Spinal cord (tissue), 10 donors: ENCODE results near the gene CDY1B. TPM values are rescaled to one million over a fixed set of nuclear protein-coding genes. Genes with fewer than 3 reads are reported as not detected.
"Not testable (repeated sequence)": the region's sequence is repeated elsewhere in the genome, so short reads cannot be mapped to it uniquely, and the experiment has no call there.

Source experiments
- DNase-seq, 6 donors: peaks; one replicate each; pipeline versions ENCODE4 v3.0.0 to v3.0.0-alpha.2; 2013 to 2015; ENCODE audit warnings: low spot score in 6 of 6, low read depth in 4 of 6
- H3K27ac ChIP-seq: one replicate; pipeline ENCODE4 v1.5.1; 2013; ENCODE audit warnings: low read depth, low read length, control low read depth
- H3K27me3 ChIP-seq: one replicate; pipeline ENCODE4 v1.6.1; 2013; ENCODE audit warnings: low read length; ENCODE audit not compliant: control insufficient read depth, insufficient read depth
- H3K36me3 ChIP-seq: one replicate; pipeline ENCODE4 v1.6.1; 2013; ENCODE audit warnings: low read length; ENCODE audit not compliant: control insufficient read depth, insufficient read depth
- H3K4me1 ChIP-seq: one replicate; pipeline ENCODE4 v1.6.1; 2013; ENCODE audit warnings: low read length; ENCODE audit not compliant: control insufficient read depth, insufficient read depth
- H3K4me3 ChIP-seq: one replicate; pipeline ENCODE4 v1.5.1; 2013; ENCODE audit warnings: low read depth, low read length, control low read depth
- H3K9me3 ChIP-seq: one replicate; pipeline ENCODE4 v1.6.1; 2013; ENCODE audit warnings: low read length; ENCODE audit not compliant: control insufficient read depth, insufficient read depth
- WGBS: methylation state at CpG from one replicate; pipeline ENCODE4 v1.1.5; 2013; ENCODE audit warnings: missing lambda C conversion rate; ENCODE audit not compliant: insufficient coverage; 5-methylcytosine and 5-hydroxymethylcytosine counted together
- long read RNA-seq, 4 donors: transcript quantifications; one replicate each; lab custom pipeline, GENCODE V29; 2026
- polyA plus RNA-seq, 2 donors: library from polyadenylated mRNA; unstranded; fragments of 120-200 nt; gene quantifications; one replicate each; pipeline ENCODE4 v1.2.1, GENCODE V29; 2013; ENCODE audit not compliant: insufficient read length in 2 of 2
- total RNA-seq, 2 donors: library from RNA; depleted of rRNA in 1 of 2; stranded (reverse); fragments of 120-200 nt in 1 of 2; fragments of >200 nt in 1 of 2; gene quantifications; one replicate each; pipeline versions ENCODE4 v1.2.3 to v1.2.4, GENCODE V29; 2013 to 2014
- donor health status: healthy.

Gene CDY1B, protein sequence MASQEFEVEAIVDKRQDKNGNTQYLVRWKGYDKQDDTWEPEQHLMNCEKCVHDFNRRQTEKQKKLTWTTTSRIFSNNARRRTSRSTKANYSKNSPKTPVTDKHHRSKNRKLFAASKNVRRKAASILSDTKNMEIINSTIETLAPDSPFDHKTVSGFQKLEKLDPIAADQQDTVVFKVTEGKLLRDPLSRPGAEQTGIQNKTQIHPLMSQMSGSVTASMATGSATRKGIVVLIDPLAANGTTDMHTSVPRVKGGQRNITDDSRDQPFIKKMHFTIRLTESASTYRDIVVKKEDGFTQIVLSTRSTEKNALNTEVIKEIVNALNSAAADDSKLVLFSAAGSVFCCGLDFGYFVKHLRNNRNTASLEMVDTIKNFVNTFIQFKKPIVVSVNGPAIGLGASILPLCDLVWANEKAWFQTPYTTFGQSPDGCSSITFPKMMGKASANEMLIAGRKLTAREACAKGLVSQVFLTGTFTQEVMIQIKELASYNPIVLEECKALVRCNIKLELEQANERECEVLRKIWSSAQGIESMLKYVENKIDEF
- not detected for total RNA-seq
- not detected for polyA plus RNA-seq
- long read RNA-seq, donor 1: 0 reads
- long read RNA-seq, donor 2: 0 reads
- long read RNA-seq, donor 3: 0 reads
- long read RNA-seq, donor 4: 0 reads

GRCh38 chrY:24047919-24048318 lies at the start of gene CDY1B:
TSS of gene CDY1B (minus strand) at chrY:24048019. CDS start at chrY:24047688, 331 bp downstream.
- H3K36me3 ChIP-seq, H3K4me1 ChIP-seq, DNase-seq, H3K4me3 ChIP-seq, H3K9me3 ChIP-seq, H3K27me3 ChIP-seq, H3K27ac ChIP-seq: not testable (repeated sequence)
- WGBS: no CpG with 5 or more reads among the region's 2 CpGs

- not testable (repeated sequence) for H3K4me3 ChIP-seq, H3K27me3 ChIP-seq, DNase-seq
Measured at GRCh38 chrY:24049525-24049924, 1.7 kb upstream of the CDY1B start.

DNA sequence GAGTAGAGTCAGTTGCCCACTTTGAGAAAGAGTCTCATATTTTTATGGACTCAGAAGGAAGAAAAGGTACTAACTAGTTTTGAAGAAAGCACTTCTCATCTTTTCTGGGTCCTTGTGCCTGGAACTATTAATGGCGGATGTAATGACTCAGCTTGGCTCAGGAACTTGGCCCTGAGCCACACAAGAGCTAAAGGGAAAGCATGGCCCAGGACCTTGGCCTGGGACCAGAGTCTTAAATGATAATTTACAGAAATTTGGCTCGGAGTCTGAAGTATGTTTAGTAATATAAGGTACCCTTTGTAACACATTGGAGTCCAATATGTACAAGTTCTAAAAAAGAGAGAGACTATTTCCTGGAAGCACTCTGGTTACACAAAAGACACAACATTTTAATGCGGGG lies 4.6 kb downstream of the CDY1B start:
- DNase-seq, H3K36me3 ChIP-seq, H3K27ac ChIP-seq, H3K27me3 ChIP-seq, H3K4me3 ChIP-seq, H3K9me3 ChIP-seq, H3K4me1 ChIP-seq: not testable (repeated sequence)
- WGBS: no CpG with 5 or more reads among the region's 3 CpGs

More at GRCh38 chrY:24049525-24049924, 1.7 kb upstream of the CDY1B start:
- not testable (repeated sequence) for H3K9me3 ChIP-seq, H3K4me1 ChIP-seq, H3K36me3 ChIP-seq, H3K27ac ChIP-seq

DNA sequence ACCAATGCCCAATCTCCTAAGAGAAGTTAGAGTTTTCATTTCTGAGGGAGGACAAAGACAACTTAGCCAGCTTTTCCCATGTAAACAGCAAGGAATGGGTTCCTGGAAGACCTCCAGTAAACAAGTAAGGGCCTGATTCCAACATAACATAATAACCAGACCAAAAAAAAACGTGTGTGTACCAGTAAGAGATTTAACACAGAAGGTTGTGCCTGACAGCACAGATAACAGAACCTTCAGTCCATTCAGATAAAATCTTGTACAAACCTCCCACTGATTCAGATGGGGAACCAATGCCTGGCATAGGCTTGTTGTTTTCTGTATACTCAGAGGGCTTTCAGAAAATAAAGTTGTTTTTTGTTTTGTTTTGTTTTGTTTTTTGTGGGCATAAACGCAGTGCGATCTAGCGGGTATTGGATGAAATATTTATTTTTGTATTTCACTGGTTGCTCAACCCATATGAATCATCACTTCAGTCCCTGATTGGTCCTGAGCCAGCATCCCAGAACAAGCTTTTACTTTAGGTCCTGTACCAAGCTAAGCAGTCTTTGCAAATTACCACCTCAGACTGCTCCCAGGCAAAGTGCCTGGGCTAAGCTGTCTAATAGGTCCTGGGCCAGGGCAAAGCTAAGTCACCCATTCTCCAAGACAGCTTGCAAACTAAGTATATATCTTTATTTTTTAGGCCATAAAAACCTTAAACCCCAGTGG lies 8.7 kb downstream of the CDY1B start:
- not testable (repeated sequence) for H3K27ac ChIP-seq, H3K4me3 ChIP-seq, H3K36me3 ChIP-seq, H3K9me3 ChIP-seq, H3K4me1 ChIP-seq, H3K27me3 ChIP-seq, DNase-seq
- no CpG with 5 or more reads among the region's 4 CpGs for WGBS

DNA sequence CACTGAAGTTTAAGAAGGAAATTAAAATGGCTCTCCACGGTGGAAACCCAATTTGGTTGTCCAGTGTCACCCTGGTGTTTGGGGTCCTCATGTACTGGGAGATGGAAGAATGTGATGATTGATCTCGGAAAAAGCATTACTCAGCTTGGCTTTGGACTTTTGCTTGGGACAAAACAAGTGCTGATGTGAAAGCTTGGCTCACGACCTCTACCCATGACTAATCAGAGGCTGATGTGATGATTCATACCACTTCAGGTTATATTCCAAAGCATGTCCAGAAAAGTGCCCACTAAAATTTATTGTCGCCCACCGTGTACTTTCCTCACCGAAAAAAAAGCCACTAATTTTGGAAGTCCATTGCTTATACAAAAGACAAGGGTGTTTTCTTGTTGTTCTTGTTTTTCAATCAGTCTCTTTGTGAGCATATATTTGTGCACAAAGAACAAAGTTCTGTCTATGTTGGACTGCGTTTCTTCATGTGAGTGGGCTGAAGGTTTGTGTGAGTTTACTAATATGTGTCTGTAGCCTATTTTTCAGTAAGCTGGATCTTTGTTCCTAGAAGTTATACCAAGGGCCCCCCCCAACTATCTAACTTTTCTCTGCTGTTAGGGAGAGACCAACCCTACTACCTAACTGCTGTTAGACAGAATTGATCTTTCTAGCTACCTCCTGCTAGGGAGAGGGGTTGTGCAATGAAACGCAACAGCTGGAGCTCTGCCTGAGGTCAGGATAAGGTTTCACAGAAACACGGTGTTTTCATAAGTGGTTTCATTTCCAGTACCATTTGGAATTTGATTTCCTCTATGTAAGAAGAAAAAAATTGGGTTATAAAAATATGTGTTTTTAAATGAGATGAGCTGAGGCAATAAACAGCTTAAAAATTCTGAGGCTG lies 21.4 kb downstream of the CDY1B start:
- H3K27me3 ChIP-seq, H3K4me1 ChIP-seq, H3K36me3 ChIP-seq, H3K9me3 ChIP-seq, DNase-seq, H3K27ac ChIP-seq, H3K4me3 ChIP-seq: not testable (repeated sequence)
- WGBS: no CpG with 5 or more reads among the region's 9 CpGs
